Stimulated activated CD4-positive, alpha-beta T cell treated with anti-CD3 and anti-CD28 coated beads, Interleukin-12 subunit alpha, Interleukin-12 subunit beta, amount 100 ng/mL, for 4 hours (primary cell): ENCODE measurements around the gene TRAK1.

ENCODE experiments used
- DNase-seq: peaks from one replicate; pipeline ENCODE4 v3.0.0-alpha.2; 2020

TRAK1 gene

GRCh38 chr3:42070089-42070488 is 21.1 kb upstream of the TRAK1 start:
- no peak for DNase-seq

- no peak for DNase-seq
Observed at GRCh38 chr3:42070524-42070923, 20.6 kb upstream of the TRAK1 start.

GRCh38 chr3:42071904-42072812 is 19.0 kb upstream of the TRAK1 start:
- no peak for DNase-seq

GRCh38 chr3:42072831-42073301 is 18.3 kb upstream of the TRAK1 start:
- DNase-seq = no peak

GRCh38 chr3:42077785-42078184 is 13.4 kb upstream of the TRAK1 start:
- DNase-seq = no peak

GRCh38 chr3:42078677-42079076 is 12.5 kb upstream of the TRAK1 start:
- no peak for DNase-seq

GRCh38 chr3:42079701-42080452 is 11.3 kb upstream of the TRAK1 start:
- DNase-seq = no peak

GRCh38 chr3:42080453-42080872 is 10.7 kb upstream of the TRAK1 start:
- no peak for DNase-seq

- DNase-seq = no peak
Observed at GRCh38 chr3:42081838-42082473, 9.2 kb upstream of the TRAK1 start.

GRCh38 chr3:42084586-42084985 is 6.6 kb upstream of the TRAK1 start:
- no peak for DNase-seq

- no peak for DNase-seq
Observed at GRCh38 chr3:42085641-42086376, 5.3 kb upstream of the TRAK1 start.

GRCh38 chr3:42088803-42089530 is 2.2 kb upstream of the TRAK1 start:
- no peak for DNase-seq

GRCh38 chr3:42092006-42092405 is 849 bp downstream of the TRAK1 start:
- DNase-seq = no peak

- DNase-seq = no peak
Observed at GRCh38 chr3:42094128-42094527, 3.0 kb downstream of the TRAK1 start.

GRCh38 chr3:42094691-42095391 is 3.7 kb downstream of the TRAK1 start:
- no peak for DNase-seq

- no peak for DNase-seq
Observed at GRCh38 chr3:42095540-42095939, 4.4 kb downstream of the TRAK1 start.

- DNase-seq = peak; percentile 24
Observed at GRCh38 chr3:42096796-42097565, 5.8 kb downstream of the TRAK1 start.

- no peak for DNase-seq
Observed at GRCh38 chr3:42097566-42097946, 6.4 kb downstream of the TRAK1 start.

GRCh38 chr3:42098171-42098570 is 7.0 kb downstream of the TRAK1 start:
- no peak for DNase-seq

- no peak for DNase-seq
Observed at GRCh38 chr3:42099020-42099765, 8.0 kb downstream of the TRAK1 start.
